GM12878 (cell line): ENCODE data around the gene EHD4. TPM values are rescaled to one million over a fixed set of nuclear protein-coding genes. Genes with fewer than 3 reads are reported as not detected.
A peak's percentile ranks its signal among the peaks of the same experiment; 100 is the strongest.

Experiments
- ATAC-seq: fragments of 200-7000 bp; cut with Tn5 transposase; 3 replicates; pipeline ENCODE4 v1.9.1; 2020; ENCODE audit warnings: mild to moderate bottlenecking, moderate library complexity
- BruUV-seq: library from RNA; stranded (reverse); fragments of 400-500 nt; replicated peaks from 2 replicates; lab custom pipeline; 2021; lab: Mats Ljungman, UMichigan
- CTCF ChIA-PET: fragments of 300-600 bp; sonication (Branson Sonifier 250); formaldehyde crosslinking; extraction: SDS; loops from one replicate; lab custom pipeline; 2021; ENCODE audit warnings: inconsistent platforms; lab: Yijun Ruan, JAX
- POLR2A ChIA-PET: fragments of 350-600 bp; formaldehyde crosslinking; extraction: SDS; loops from one replicate; lab custom pipeline; 2021; ENCODE audit warnings: inconsistent platforms; lab: Charles Lee
- RAD21 ChIA-PET: fragments of 300-600 bp; sonication (Branson Sonifier 250); formaldehyde crosslinking; loops from one replicate; lab custom pipeline; 2023; ENCODE audit warnings: antibody characterized with exemption; ENCODE audit not compliant: unreplicated experiment; lab: Charles Lee
- SMC1A ChIA-PET: fragments of 300-600 bp; sonication (Branson Sonifier 250); formaldehyde crosslinking; loops from one replicate; lab custom pipeline; 2023; ENCODE audit not compliant: unreplicated experiment, uncharacterized antibody; lab: Charles Lee
- DNase-seq: peaks from one replicate; pipeline ENCODE4 v3.0.0-alpha.2; 2011; ENCODE audit warnings: low read depth, low spot score
- FAIRE-seq: peaks from 3 replicates; lab custom pipeline; 2011; peaks lifted over from hg19 to GRCh38; lab: Jason Lieb, UNC
- H2AFZ ChIP-seq: 2 replicates; pipeline ENCODE4 v1.6.0; 2011; ENCODE audit warnings: low read depth, low read length, control low read depth; ENCODE audit not compliant: control insufficient read depth
- H3K27ac ChIP-seq: 2 replicates; pipeline ENCODE4 v1.5.1; 2011; ENCODE audit warnings: control low read depth; ENCODE audit not compliant: control insufficient read depth, insufficient read depth
- H3K27me3 ChIP-seq, 2 experiments: replicated peaks in 1 of 2; 2 replicates each; pipeline versions ENCODE4 v1.6.0 to v1.6.1; 2011; ENCODE audit warnings: low read length in 1 of 2; ENCODE audit not compliant: control insufficient read depth in 2 of 2, insufficient read depth in 2 of 2
- H3K36me3 ChIP-seq, 2 experiments: 2 replicates each; pipeline ENCODE4 v1.5.1; 2011; ENCODE audit warnings: low read length in 1 of 2; ENCODE audit not compliant: control insufficient read depth in 2 of 2, insufficient read depth in 2 of 2
- H3K4me1 ChIP-seq: 2 replicates; pipeline ENCODE4 v1.6.1; 2011; ENCODE audit warnings: mild to moderate bottlenecking, low read length, moderate library complexity, mixed read lengths; ENCODE audit not compliant: control insufficient read depth, insufficient read depth
- H3K4me2 ChIP-seq: 2 replicates; pipeline ENCODE4 v1.6.0; 2011; ENCODE audit warnings: control low read depth; ENCODE audit not compliant: control insufficient read depth, insufficient read depth
- H3K4me3 ChIP-seq: fragments of 200-600 bp; sonication (generic); 2 replicates; pipeline ENCODE4 v1.5.1; 2016
- H3K79me2 ChIP-seq: 2 replicates; pipeline ENCODE4 v1.6.0; 2011; ENCODE audit warnings: low read length; ENCODE audit not compliant: control insufficient read depth, insufficient read depth
- H3K9ac ChIP-seq: 2 replicates; pipeline ENCODE4 v1.8.0; 2011; ENCODE audit warnings: low read length, control low read depth, mixed read lengths; ENCODE audit not compliant: control insufficient read depth, insufficient read depth
- H3K9me3 ChIP-seq: replicated peaks from 3 replicates; pipeline ENCODE4 v1.5.1; 2011; ENCODE audit warnings: mild to moderate bottlenecking, low read length; ENCODE audit not compliant: control insufficient read depth, insufficient read depth
- H4K20me1 ChIP-seq: 2 replicates; pipeline ENCODE4 v1.6.0; 2011; ENCODE audit not compliant: control insufficient read depth, insufficient read depth
- E2F8 ChIP-seq: fragments of 450-650 bp; IDR thresholded peaks from 2 replicates; pipeline ENCODE4 v1.6.1; 2018; ENCODE audit warnings: mild to moderate bottlenecking, low read depth, moderate library complexity; ENCODE audit not compliant: partially characterized antibody
- POLR2A ChIP-seq: IDR thresholded peaks from 2 replicates; pipeline ENCODE4 v1.6.1; 2011; ENCODE audit warnings: low read depth, mild to moderate bottlenecking, low read length
- POLR2AphosphoS5 ChIP-seq: IDR thresholded peaks from 2 replicates; pipeline ENCODE4 v1.6.1; 2011; ENCODE audit warnings: mild to moderate bottlenecking, low read length, inconsistent platforms
- SIN3A ChIP-seq: IDR thresholded peaks from 2 replicates; pipeline ENCODE4 v1.6.1; 2012; ENCODE audit warnings: low read depth, low read length, improper control_type of control experiment
- SRF ChIP-seq, 2 experiments: IDR thresholded peaks; 2 replicates each; pipeline ENCODE4 v1.6.1; 2011; ENCODE audit warnings: low read depth in 2 of 2, low read length in 2 of 2, mild to moderate bottlenecking in 1 of 2, moderate library complexity in 1 of 2
- WGBS: methylation state at CpG from one replicate; pipeline ENCODE4 v1.1.6; 2016; ENCODE audit warnings: low lambda C conversion rate; ENCODE audit not compliant: insufficient replicate concordance, insufficient coverage; ENCODE audit errors: missing lambda C conversion rate; 5-methylcytosine and 5-hydroxymethylcytosine counted together
- in situ Hi-C: fragments of 300-500 bp; cut with MboI; formaldehyde crosslinking; loops from 9 replicates; pipeline ENCODE4 v1.14.3; 2018; ENCODE audit warnings: mixed read lengths
- intact Hi-C: fragments of 100-400 bp; cut with micrococcal nuclease; formaldehyde crosslinking; loops from one replicate; pipeline ENCODE4 v1.14.2; 2022; ENCODE audit not compliant: unreplicated experiment
- polyA plus RNA-seq, 11 experiments: library from polyadenylated mRNA; depleted of rRNA in 4 of 11; unstranded in 6 of 11; stranded (reverse) in 5 of 11; fragments of >200 nt; fragmentation: Nextera tagmentation in 4 of 11; fragmentation: Illumina TruSeq in 1 of 11; extraction: Ambion mirVana in 4 of 11; extraction: Trizol in 1 of 11; gene quantifications; 1 replicate in 1 of 11; 2 replicates in 10 of 11; pipeline versions ENCODE4 v1.2.1 to v1.2.3, GENCODE V29; 2011 to 2016; ENCODE audit warnings: inconsistent platforms in 2 of 11, missing spikeins in 2 of 11, low read depth in 1 of 11
- total RNA-seq, 4 experiments: library from RNA; depleted of rRNA in 3 of 4; stranded (reverse); fragments of >200 nt in 3 of 4; fragmentation: Illumina TruSeq in 1 of 4; extraction: Trizol in 1 of 4; gene quantifications; 2 replicates each; pipeline versions ENCODE4 v1.2.1 to v1.2.3, GENCODE V29; 2013 to 2021

The EHD4 gene
- total and polyA plus RNA-seq, 10 of the 15 experiments (the other 5 are each of a cell fraction or from before 2014, with no cell fraction given), result 4.2 to 62.9 (median 44.7) TPM

GRCh38 chr15:41933771-41934170, 38.6 kb downstream of the EHD4 start:
- Histone ChIP-seq H2AFZ (no peak overlapping the region), H3K79me2 (peaks cover 40% of the 10 kb centered on the region), H4K20me1 (no peaks in the 10 kb centered on the region), H3K4me1 (peaks cover 59% of the 10 kb centered on the region), H3K9me3 (no peaks in the 10 kb centered on the region), H3K4me2 (no peak overlapping the region), H3K27me3 (no peaks in the 10 kb centered on the region), H3K9ac (no peak overlapping the region), H3K27ac (no peak overlapping the region), H3K36me3 (peaks cover 5 to 24% of the 10 kb centered on the region in 2 experiments), H3K4me3 (no peak overlapping the region)
- TF ChIP-seq POLR2A (peak; percentile 55; the same call in 1 of the 2 replicates), SIN3A (no peak), E2F8 (no peak), SRF (IDR thresholded peaks at IDR 0.05; ENCODE audit: low read depth in 2 of 2, low read length in 2 of 2) (no peak), POLR2AphosphoS5 (no peak)
- in situ Hi-C loops, result no loop called here
- ChIA-PET POLR2A (interaction anchor here (1.4 to 4.5 kb wide), 2 partner anchors 34 to 37 kb away, joined by 5 to 42 read pairs; partner anchors contain the start of gene EHD4), RAD21 (interaction anchor here (1.1 kb wide), 1 partner anchor 23 kb away, joined by 4 read pairs; no protein-coding TSS in a partner anchor), CTCF (interaction anchor here (1.1 kb wide), 1 partner anchor 16 kb away, joined by 3 read pairs; no protein-coding TSS in a partner anchor), SMC1A (interaction anchor here (0.7 to 12.1 kb wide), 5 partner anchors 20 to 95 kb away, joined by 3 to 179 read pairs (median 4); partner anchors contain the start of gene EHD4)
- 98% methylated on average over 10 of the region's 10 CpGs for WGBS
- BruUV-seq, result no TSS peak
- intact Hi-C loops, result loop anchor here (2.0 kb wide), 2 partner anchors 23 to 37 kb away; no protein-coding TSS in a partner anchor
- ATAC-seq, result no peak
- no peak for DNase-seq
- FAIRE-seq, result no peak
